ENCODE measurements around the gene CCDC9.

Gene CCDC9

GRCh38 chr19:47309608-47310007 is 53.3 kb downstream of the CCDC9 start, which contains the start of gene C5AR1:
C5AR1 (plus strand) TSS chr19:47309861; CDS start chr19:47309896, 35 bp downstream.
- CTCF ChIA-PET = interaction anchor here (1.5 to 5.6 kb wide), 2 partner anchors 13 to 15 kb away, joined by 4 to 46 read pairs; no protein-coding TSS in a partner anchor
- Mint-ChIP-seq H3K4me3 (no peak within 1 kb of the TSS), H3K27me3 (peaks cover 61% of the 10 kb centered on the region), H3K4me1 (peaks cover 4% of the 10 kb centered on the region), H3K9me3 (no peaks in the 10 kb centered on the region), H3K36me3 (no peaks in the 10 kb centered on the region), H3K27ac (no peak within 1 kb of the TSS)
- no peak for DNase-seq

- DNase-seq = no peak
- H3K4me3 Mint-ChIP-seq = no peak overlapping the region
- H3K36me3 Mint-ChIP-seq = no peaks in the 10 kb centered on the region
- no peak overlapping the region for H3K27ac Mint-ChIP-seq
- peaks cover 63% of the 10 kb centered on the region for H3K27me3 Mint-ChIP-seq
- peaks cover 2% of the 10 kb centered on the region for H3K4me1 Mint-ChIP-seq
- CTCF ChIA-PET = no interaction called here
- no peaks in the 10 kb centered on the region for H3K9me3 Mint-ChIP-seq
Measured at GRCh38 chr19:47310323-47310722, 54.0 kb downstream of the CCDC9 start.

- Mint-ChIP-seq H3K9me3 (no peaks in the 10 kb centered on the region), H3K27me3 (peaks cover 63% of the 10 kb centered on the region), H3K4me3 (no peak overlapping the region), H3K27ac (no peak overlapping the region), H3K36me3 (no peaks in the 10 kb centered on the region), H3K4me1 (no peaks in the 10 kb centered on the region)
- DNase-seq = no peak
- CTCF ChIA-PET = no interaction called here
Measured at GRCh38 chr19:47310819-47311218, 54.5 kb downstream of the CCDC9 start.

- DNase-seq = no peak
- Mint-ChIP-seq H3K36me3 (no peaks in the 10 kb centered on the region), H3K27me3 (peaks cover 57% of the 10 kb centered on the region), H3K9me3 (no peaks in the 10 kb centered on the region), H3K4me1 (no peaks in the 10 kb centered on the region), H3K27ac (no peak overlapping the region), H3K4me3 (no peak overlapping the region)
- CTCF ChIA-PET = no interaction called here
Measured at GRCh38 chr19:47312366-47313006, 56.2 kb downstream of the CCDC9 start.

- Mint-ChIP-seq H3K27me3 (peaks cover 57% of the 10 kb centered on the region), H3K36me3 (no peaks in the 10 kb centered on the region), H3K9me3 (no peaks in the 10 kb centered on the region), H3K4me3 (no peak overlapping the region), H3K27ac (no peak overlapping the region), H3K4me1 (no peaks in the 10 kb centered on the region)
- DNase-seq = no peak
- CTCF ChIA-PET = interaction anchor here (0.7 kb wide), 1 partner anchor 77 kb away, joined by 3 read pairs; no protein-coding TSS in a partner anchor
Measured at GRCh38 chr19:47313754-47314295, 57.5 kb downstream of the CCDC9 start.

GRCh38 chr19:47315125-47315821 is 58.9 kb downstream of the CCDC9 start:
- peaks cover 43% of the 10 kb centered on the region for H3K27me3 Mint-ChIP-seq
- H3K4me1 Mint-ChIP-seq = no peaks in the 10 kb centered on the region
- CTCF ChIA-PET = no interaction called here
- no peak overlapping the region for H3K4me3 Mint-ChIP-seq
- no peak overlapping the region for H3K27ac Mint-ChIP-seq
- no peaks in the 10 kb centered on the region for H3K36me3 Mint-ChIP-seq
- no peak for DNase-seq
- H3K9me3 Mint-ChIP-seq = no peaks in the 10 kb centered on the region

- DNase-seq = no peak
- Mint-ChIP-seq H3K9me3 (no peaks in the 10 kb centered on the region), H3K36me3 (no peaks in the 10 kb centered on the region), H3K27ac (no peak overlapping the region), H3K4me1 (no peaks in the 10 kb centered on the region), H3K27me3 (peaks cover 43% of the 10 kb centered on the region), H3K4me3 (no peak overlapping the region)
- CTCF ChIA-PET = interaction anchor here (1.6 kb wide), 1 partner anchor 74 kb away, joined by 3 read pairs; no protein-coding TSS in a partner anchor
Measured at GRCh38 chr19:47316513-47316912, 60.2 kb downstream of the CCDC9 start.

GRCh38 chr19:47319923-47320871 is 63.9 kb downstream of the CCDC9 start:
- CTCF ChIA-PET = no interaction called here
- H3K4me3 Mint-ChIP-seq = no peak overlapping the region
- H3K36me3 Mint-ChIP-seq = no peaks in the 10 kb centered on the region
- peaks cover 55% of the 10 kb centered on the region for H3K27me3 Mint-ChIP-seq
- no peaks in the 10 kb centered on the region for H3K4me1 Mint-ChIP-seq
- no peak for DNase-seq
- H3K9me3 Mint-ChIP-seq = no peaks in the 10 kb centered on the region
- H3K27ac Mint-ChIP-seq = no peak overlapping the region
